ENCODE measurements around the gene UBE2H. TPM values are rescaled to one million over a fixed set of nuclear protein-coding genes. Genes with fewer than 3 reads are reported as not detected.

Gene UBE2H
- total and polyA plus RNA-seq, 10 of the 15 experiments (the other 5 are each of a cell fraction or from before 2014, with no cell fraction given): 15.6 to 75.5 (median 32.8) TPM

DNA sequence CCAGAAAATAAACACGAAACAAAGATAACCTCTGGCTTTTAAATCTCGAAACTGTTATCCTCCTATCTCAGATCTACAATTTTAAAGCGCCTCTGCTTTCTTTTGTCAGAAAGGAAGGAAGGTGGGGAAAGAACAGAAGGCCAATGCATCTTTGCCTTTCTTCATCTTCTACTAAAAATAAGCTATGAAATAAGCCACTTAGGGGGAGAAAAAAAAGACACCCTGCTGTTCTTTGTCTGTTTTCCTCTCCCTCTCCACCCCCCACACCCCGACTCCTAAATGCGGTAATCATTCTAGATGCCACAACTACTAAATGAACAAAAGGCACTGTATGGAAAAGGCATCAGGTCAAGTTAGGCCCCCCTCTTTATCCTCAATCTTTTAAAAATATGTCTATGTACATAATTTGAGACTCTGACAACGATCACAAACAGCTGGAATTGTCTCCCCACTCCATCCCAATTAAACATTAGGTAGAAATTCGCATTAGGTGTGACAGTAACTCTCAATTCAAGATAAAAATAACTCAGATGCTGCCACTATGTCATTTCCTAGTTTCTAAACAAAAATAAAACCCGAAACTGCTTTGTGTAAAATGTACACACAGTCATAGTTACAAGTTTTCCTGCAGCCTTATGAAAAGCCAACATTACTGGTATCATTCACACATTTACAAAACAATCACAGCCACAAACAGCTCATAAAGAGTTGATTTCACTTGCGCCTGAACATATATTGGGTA lies 2.4 kb downstream of the UBE2H start (continued):
- TF ChIP-seq, protein P1, sequence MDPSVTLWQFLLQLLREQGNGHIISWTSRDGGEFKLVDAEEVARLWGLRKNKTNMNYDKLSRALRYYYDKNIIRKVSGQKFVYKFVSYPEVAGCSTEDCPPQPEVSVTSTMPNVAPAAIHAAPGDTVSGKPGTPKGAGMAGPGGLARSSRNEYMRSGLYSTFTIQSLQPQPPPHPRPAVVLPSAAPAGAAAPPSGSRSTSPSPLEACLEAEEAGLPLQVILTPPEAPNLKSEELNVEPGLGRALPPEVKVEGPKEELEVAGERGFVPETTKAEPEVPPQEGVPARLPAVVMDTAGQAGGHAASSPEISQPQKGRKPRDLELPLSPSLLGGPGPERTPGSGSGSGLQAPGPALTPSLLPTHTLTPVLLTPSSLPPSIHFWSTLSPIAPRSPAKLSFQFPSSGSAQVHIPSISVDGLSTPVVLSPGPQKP (IDR thresholded peaks at IDR 0.05; ENCODE audit: low read depth, low read length): no peak
- TF ChIP-seq TCF3 (IDR thresholded peaks at IDR 0.05; ENCODE audit: borderline replicate concordance, insufficient read depth, low read depth, low read length) (no peak), SIN3A (IDR thresholded peaks at IDR 0.05; ENCODE audit: low read depth, low read length) (0 out of 2 replicates have a peak, but pooled peaks have one; percentile 69), MYB (IDR thresholded peaks at IDR 0.05; ENCODE audit: borderline replicate concordance, low read depth, low read length) (no peak), ATF2 (IDR thresholded peaks at IDR 0.05; ENCODE audit: low read length) (peak; percentile 88), BACH1 (IDR thresholded peaks at IDR 0.05; ENCODE audit: borderline replicate concordance) (peak; percentile 22; the same call in 1 of the 2 replicates), RB1 (IDR thresholded peaks at IDR 0.05; ENCODE audit: borderline replicate concordance) (no peak), HDGF (IDR thresholded peaks at IDR 0.05) (no peak), ZZZ3 (IDR thresholded peaks at IDR 0.05; ENCODE audit: control insufficient read depth, insufficient read length, low read depth) (no peak), ZNF24 (IDR thresholded peaks at IDR 0.05) (0 out of 2 replicates have a peak, but pooled peaks have one; percentile 30), EED (IDR thresholded peaks at IDR 0.05; ENCODE audit: low read depth) (peak; percentile 54; the same call in 1 of the 2 replicates)
- TF ChIP-seq, protein P2, sequence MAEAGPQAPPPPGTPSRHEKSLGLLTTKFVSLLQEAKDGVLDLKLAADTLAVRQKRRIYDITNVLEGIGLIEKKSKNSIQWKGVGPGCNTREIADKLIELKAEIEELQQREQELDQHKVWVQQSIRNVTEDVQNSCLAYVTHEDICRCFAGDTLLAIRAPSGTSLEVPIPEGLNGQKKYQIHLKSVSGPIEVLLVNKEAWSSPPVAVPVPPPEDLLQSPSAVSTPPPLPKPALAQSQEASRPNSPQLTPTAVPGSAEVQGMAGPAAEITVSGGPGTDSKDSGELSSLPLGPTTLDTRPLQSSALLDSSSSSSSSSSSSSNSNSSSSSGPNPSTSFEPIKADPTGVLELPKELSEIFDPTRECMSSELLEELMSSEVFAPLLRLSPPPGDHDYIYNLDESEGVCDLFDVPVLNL (IDR thresholded peaks at IDR 0.05; ENCODE audit: low read depth, low read length): no peak
- TF ChIP-seq, protein P3, sequence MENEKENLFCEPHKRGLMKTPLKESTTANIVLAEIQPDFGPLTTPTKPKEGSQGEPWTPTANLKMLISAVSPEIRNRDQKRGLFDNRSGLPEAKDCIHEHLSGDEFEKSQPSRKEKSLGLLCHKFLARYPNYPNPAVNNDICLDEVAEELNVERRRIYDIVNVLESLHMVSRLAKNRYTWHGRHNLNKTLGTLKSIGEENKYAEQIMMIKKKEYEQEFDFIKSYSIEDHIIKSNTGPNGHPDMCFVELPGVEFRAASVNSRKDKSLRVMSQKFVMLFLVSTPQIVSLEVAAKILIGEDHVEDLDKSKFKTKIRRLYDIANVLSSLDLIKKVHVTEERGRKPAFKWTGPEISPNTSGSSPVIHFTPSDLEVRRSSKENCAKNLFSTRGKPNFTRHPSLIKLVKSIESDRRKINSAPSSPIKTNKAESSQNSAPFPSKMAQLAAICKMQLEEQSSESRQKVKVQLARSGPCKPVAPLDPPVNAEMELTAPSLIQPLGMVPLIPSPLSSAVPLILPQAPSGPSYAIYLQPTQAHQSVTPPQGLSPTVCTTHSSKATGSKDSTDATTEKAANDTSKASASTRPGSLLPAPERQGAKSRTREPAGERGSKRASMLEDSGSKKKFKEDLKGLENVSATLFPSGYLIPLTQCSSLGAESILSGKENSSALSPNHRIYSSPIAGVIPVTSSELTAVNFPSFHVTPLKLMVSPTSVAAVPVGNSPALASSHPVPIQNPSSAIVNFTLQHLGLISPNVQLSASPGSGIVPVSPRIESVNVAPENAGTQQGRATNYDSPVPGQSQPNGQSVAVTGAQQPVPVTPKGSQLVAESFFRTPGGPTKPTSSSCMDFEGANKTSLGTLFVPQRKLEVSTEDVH (IDR thresholded peaks at IDR 0.05; ENCODE audit: low read depth, partially characterized antibody): no peak
- TF ChIP-seq, protein P4, sequence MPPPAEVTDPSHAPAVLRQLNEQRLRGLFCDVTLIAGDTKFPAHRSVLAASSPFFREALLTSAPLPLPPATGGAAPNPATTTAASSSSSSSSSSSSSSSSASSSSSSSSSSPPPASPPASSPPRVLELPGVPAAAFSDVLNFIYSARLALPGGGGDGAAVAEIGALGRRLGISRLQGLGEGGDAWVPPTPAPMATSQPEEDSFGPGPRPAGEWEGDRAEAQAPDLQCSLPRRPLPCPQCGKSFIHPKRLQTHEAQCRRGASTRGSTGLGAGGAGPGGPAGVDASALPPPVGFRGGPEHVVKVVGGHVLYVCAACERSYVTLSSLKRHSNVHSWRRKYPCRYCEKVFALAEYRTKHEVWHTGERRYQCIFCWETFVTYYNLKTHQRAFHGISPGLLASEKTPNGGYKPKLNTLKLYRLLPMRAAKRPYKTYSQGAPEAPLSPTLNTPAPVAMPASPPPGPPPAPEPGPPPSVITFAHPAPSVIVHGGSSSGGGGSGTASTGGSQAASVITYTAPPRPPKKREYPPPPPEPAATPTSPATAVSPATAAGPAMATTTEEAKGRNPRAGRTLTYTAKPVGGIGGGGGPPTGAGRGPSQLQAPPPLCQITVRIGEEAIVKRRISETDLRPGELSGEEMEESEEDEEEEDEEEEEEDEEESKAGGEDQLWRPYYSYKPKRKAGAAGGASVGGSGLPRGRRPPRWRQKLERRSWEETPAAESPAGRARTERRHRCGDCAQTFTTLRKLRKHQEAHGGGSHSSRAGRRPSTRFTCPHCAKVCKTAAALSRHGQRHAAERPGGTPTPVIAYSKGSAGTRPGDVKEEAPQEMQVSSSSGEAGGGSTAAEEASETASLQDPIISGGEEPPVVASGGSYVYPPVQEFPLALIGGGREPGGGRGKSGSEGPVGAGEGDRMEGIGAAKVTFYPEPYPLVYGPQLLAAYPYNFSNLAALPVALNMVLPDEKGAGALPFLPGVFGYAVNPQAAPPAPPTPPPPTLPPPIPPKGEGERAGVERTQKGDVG (CRISPR knock-in tag; IDR thresholded peaks at IDR 0.05): no peak

Data from GM12878 (cell line).